Measurements from ENCODE around the gene GCK.

Gene GCK

DNA sequence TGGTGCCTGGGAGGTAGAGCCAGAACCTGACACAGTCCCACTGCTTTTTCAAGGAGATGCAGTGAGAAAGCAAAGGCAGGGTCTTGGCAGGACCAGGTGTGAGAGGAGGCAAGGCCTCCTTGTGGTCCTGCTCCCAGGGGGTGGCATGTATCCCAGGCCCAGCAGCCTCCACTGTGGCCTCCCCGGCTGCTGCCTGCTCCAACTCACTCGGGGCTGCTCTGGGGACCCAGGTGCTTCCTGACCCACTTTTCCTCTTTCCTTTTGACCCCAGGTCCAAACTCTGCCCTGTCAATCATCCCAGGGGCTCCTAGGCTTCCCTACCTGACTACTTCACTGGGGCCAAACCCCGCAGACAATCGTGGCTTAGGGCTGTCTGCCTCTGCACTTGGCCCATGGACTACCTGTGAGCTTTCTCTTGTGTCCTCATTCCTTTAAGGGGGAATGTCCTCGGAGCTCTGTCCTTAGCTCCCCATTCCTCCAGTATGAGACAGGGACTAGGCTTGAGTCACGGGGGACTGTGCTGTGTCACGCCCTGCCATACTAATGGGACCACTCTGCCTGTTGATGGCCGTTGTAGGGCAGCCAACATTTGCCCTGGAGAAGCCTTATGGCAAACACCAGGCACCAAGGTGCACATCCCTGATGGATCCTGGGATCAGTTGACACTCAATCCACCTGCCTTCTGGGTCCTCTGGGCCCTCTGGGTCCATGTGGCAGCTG is 86.2 kb downstream of the GCK start:
- no peak for DNase-seq

DNA sequence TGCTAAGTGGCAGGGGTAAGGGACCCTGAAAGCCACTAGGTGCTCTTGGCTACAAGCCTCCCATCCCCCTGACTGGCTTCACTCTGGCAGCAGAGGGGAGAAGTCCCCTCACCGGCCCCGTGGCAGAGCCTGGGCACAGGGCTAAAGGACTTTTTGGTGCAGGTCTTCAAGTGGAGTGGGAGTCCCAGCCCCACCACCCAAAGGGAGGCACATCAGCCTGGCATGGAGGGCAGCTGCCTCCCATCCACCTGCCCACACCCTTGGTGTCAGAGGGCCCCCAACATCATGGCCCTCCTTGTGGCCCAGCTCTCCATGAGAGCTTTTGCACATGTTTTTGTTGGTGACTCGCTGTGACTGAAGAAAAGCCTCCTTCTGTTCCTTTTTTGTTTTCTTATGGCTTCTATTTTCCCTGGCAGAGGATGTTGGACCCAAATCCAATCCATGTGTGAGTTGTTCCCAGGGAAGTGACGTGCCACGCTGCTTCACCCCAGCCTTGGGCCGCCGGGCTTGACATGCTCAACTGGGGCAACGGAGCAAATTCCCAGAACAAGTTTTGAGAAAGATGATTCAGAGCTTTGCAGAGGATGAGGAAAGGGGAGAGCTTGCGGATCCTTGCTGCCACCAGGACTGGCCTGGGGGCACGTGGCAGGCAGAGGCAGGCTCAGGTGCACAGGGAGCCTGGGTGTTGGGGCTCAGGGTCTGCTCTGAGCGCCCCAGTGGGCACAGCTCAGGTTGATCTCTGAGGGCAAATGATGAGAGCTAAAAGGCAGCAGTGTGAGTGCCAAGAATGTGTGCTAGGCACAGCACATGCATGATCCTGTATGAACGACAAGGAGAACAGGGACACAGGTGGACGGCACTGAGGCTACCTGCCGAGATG is 87.0 kb downstream of the GCK start:
- DNase-seq = no peak

DNA sequence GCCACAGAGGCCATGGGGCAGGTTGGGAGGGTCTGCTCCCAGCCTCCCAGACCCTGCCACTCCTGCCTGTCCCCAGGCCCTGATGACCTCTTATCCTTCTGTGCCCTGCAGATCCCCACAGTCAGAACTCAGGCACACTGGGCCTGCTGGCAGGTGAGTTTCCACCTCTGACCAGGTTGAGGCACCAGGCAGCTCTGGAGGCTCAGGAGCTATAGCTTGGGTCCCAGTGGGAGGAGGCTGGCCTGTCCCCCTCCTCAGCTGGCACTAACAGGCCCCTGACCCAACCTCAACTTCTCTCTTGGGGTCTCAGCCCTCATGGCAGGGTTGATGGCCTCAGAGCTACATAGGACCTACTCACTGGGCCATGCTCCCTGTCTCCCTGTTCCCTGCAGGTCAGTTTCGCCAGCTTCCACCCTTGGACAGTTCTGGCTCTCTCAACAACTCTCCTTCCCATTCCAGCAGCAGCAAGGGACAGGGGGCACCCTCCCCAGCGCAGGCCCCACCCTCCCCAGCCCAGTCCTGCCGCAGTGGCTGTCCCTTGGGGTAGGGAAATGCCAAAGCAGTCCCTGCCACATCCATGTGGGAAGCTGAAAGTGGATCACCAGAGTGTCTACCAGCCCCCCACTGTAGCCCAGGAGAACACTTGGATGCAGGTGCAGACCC is 87.8 kb downstream of the GCK start:
- DNase-seq = no peak

DNA sequence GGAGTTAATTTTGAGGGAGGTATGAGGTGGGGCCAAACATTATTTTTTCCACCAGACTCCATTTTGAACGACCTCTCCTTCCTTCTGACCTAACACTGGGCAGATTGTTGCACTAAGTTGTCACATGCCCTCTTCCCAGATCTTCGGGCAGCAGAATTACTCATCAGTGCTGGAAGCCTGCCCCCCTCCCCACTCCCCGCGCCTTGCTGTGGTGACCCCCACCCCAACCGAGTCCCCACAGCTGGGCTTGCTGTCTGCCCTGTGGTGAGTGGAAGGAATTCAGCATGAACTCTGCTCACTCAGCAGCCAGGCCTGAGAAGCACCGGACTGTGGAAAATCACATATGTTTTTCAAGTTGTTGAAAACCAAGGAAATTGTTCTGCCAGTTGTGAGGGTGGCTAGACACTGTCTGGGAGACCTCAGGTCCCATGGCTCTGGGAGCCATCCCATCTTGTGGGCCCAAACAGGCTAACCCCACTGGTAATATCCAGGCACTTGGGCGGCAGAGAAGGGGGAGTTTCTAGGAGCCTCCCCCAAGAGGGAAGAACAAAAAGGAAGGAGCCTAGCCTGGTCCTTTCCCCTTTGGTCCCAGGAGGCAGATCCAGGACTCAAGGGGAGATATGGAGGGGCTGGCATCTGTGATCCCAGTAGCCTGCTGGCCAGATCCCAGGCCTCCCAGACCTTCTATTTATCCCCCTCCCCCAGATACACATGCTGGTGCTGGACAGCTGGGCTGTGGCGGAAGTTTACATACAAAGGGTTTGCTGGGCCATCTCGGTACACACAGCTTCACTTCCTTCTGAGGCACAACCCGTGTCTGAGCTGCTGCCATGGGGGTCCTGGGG is 88.6 kb downstream of the GCK start:
- DNase-seq = no peak

DNA sequence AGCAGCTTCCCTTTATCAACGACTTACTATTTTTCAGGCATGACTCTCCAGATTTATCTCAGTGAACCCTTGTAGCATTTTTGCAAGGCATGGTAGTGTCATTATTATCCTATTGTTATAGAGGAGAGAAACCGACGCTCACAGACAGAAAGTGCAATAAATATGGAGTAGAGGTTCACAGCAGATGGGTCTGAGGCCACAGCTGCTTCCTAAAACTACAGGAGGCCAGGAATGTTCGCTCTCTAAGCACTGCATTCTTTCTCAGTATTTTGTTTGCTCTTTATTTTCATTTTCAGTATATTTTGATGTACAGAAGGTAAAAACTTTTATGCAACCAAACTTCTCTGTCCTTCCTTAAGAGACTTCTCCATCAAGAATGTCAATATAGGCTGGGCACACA is 89.6 kb downstream of the GCK start:
- no peak for DNase-seq

DNA sequence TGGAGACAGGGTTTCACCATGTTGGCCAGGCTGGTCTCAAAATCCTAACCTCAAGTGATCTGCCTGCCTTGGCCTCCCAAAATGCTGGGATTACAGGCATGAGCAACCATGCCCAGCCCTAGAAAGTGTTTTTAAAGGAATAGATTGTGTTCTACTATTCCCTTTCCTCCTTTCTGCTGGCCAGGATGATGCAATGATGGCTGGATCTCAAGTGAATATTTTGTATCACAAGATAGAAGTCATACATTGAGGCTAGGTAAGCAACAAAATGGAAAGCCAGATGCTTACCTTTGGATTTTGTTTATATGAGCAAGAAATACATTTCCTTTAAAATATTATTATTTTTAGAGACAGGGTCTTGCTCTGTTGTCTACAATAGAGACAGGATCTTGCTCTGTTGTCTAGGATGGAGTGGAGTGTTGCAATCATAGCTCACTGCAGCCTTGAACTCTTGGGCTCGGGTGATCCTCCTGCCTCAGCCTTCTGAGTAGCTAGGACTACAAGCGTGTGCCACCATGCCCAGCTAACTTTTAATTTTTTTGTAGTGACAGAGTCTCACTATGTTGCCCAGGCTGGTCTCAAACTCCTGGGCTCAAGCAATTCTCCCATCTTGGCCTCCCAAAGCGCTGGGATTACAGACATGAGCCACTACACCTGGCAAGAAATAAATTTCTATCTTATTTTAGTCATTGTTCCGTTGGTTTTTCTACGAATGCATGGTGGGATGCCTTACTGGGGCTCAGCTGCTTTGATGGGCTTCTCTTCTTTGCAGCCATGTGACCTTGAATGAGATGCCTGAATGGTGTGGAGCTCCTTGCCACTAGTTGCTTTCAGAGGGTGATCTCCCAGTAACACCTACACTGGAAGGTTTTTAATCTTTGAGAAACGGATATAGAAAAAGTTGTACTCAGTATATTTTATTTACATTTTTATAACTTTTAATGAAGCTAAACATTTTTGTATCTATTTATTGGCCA is 90.9 kb downstream of the GCK start:
- no peak for DNase-seq

DNA sequence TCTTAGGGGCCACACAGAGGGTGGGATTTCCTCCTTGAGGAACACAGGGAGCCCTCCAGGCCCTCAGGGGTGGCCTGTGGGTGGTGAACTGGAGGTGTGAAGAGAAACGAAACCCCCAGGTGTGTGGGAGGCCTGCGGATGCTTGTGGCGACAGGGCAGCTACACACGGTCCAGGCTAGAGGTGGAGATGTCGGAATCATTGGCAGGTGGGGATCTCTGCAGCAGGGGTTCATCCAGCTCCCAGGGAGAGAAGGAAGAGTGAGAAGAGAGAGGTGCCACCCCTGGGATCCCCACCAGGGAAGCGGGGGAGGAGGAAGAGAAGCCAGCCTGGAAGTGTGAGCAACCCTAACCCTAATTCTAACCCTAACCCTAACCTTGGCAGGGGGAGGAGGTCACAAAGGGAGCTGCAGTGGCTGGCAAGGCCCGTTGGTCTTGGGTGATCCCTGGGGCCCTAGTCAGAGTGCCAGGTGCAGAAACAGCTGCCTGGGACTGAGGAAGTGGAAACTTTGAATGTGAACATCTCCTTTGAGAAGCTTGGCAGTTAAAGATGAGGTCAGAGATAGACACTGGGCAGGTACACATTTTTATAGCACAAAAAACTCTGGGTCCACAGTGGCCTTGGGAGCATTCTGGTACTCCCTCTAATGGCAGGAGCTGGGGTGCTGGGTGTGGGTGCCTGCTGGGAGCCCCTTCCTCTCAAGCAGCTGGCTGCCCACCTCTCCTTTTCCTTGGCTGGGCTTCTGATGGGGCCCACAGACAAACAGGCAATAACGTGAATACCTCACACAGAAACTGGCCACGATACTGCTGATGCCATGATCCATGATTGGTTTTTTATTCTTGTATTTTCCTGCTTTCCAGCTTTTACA is 91.9 kb downstream of the GCK start:
- no peak for DNase-seq

DNA sequence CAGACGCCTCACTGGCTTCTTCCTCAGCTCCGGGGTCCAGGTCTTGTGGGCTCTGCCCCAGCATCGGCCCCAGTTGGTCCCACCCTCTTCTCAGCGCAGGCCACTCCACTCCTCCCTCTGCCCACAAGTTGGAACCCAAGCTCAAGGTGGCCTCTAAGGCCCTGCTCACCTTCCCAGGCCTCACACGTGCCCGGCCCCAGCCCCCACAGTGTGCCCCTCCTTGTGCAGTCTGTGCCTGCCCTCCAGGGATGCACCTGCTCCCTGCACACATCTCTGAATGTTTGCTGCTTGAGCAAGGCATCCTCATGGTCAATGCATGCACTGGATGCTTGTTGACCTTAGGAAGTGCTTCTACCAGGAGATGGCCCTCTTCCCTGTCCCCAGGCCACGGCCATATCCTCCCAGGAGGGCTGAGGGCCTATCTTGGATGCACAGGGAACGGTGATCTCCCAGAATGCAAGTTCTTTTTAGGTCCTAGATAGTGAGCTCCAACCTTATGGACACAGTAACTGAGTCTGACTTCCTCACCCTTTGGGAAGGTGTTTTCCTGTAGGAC is 92.8 kb downstream of the GCK start:
- no peak for DNase-seq

DNA sequence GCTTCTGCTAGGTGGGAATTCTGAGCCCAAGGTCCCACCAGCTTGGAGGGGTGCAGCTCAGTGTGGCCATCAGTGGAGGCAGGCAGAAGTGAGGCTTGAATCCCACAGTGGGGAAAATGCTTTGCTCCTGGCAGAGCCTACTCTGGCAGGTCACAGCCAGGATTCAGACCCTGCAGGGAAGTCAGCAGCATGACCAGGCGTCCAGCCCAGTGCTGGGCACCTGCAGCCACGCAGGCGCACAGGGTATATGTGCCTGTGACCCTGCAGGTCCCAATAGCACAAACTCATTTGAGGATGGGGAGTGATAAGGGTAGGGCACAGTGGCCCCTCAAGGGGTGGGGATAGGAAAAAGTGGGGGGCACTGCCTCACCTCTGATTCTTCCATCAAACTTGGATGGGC is 93.5 kb downstream of the GCK start:
- DNase-seq = no peak

DNA sequence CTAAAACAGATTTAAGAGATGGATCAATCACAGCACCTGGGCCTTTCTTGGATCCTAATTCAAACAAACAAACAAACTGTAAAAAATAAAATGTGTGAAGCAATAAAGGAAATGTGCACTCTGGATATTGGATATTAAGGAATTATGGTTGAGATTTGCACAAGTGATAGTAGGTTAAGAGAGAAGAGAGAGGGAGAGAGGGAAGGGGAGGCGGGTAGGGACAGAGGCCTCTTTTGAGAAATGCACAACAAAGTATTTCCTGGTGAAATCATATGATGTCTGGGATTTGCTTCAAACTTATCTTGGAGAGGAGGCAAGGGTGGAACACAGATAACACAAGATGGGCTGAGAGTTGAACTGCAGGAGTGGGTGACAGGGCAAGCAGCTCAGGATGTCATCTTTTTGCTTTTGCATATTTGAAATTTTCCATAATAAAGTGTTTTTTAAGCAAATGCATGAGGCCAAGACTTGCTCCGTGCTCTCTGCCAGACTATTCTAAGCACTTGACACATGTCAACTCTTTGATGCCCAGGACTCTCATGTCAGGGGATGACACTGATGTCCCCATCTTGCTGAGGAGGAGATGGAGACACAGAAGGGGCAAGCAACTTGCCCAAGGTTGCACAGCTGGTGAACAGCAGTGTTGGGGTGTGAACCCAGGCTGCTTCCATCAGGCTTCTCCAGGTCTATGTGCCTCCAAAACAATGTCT is 94.2 kb downstream of the GCK start:
- no peak for DNase-seq

DNA sequence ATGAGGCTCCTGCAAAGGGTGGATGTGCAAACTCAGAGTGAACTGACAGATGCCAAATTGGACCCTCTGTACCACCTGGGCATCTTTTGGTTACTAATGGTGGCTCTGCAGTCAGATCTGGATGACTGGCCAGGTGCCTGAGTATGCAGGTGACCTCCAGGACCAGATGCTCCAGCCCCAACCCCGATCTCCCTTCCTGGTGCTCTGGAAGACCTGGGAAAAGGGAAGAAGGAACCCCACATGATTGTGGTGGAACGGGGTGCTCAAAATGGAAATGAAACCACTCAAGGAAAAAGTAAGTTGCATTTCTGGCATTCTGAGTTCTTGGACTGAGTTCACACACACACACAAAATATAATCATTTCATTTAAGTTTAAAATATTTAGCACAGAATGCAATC is 94.9 kb downstream of the GCK start:
- DNase-seq = no peak

Measured in SHP77 treated with DMSO at 0.1 percent for 48 hours (cell line).